Measurements from ENCODE around the gene CDC5L. TPM values are rescaled to one million over a fixed set of nuclear protein-coding genes. Genes with fewer than 3 reads are reported as not detected.

Gene CDC5L
- total and polyA plus RNA-seq, 2 of the 13 experiments (the other 11 are each of a cell fraction or from before 2014, with no cell fraction given), result 11.0 to 34.2 TPM

GRCh38 chr6:44475779-44476434, 88.4 kb downstream of the CDC5L start (continued):
- TF ChIP-seq, protein P1, sequence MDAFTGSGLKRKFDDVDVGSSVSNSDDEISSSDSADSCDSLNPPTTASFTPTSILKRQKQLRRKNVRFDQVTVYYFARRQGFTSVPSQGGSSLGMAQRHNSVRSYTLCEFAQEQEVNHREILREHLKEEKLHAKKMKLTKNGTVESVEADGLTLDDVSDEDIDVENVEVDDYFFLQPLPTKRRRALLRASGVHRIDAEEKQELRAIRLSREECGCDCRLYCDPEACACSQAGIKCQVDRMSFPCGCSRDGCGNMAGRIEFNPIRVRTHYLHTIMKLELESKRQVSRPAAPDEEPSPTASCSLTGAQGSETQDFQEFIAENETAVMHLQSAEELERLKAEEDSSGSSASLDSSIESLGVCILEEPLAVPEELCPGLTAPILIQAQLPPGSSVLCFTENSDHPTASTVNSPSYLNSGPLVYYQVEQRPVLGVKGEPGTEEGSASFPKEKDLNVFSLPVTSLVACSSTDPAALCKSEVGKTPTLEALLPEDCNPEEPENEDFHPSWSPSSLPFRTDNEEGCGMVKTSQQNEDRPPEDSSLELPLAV (CRISPR knock-in tag; conservative IDR thresholded peaks at IDR 0.05; ENCODE audit: low read depth), result no peak
- TF ChIP-seq ZBED4 (CRISPR knock-in tag; IDR thresholded peaks at IDR 0.05; ENCODE audit: borderline replicate concordance), result 0 out of 2 replicates have a peak, but pooled peaks have one; percentile 37
- TF ChIP-seq, protein P2, sequence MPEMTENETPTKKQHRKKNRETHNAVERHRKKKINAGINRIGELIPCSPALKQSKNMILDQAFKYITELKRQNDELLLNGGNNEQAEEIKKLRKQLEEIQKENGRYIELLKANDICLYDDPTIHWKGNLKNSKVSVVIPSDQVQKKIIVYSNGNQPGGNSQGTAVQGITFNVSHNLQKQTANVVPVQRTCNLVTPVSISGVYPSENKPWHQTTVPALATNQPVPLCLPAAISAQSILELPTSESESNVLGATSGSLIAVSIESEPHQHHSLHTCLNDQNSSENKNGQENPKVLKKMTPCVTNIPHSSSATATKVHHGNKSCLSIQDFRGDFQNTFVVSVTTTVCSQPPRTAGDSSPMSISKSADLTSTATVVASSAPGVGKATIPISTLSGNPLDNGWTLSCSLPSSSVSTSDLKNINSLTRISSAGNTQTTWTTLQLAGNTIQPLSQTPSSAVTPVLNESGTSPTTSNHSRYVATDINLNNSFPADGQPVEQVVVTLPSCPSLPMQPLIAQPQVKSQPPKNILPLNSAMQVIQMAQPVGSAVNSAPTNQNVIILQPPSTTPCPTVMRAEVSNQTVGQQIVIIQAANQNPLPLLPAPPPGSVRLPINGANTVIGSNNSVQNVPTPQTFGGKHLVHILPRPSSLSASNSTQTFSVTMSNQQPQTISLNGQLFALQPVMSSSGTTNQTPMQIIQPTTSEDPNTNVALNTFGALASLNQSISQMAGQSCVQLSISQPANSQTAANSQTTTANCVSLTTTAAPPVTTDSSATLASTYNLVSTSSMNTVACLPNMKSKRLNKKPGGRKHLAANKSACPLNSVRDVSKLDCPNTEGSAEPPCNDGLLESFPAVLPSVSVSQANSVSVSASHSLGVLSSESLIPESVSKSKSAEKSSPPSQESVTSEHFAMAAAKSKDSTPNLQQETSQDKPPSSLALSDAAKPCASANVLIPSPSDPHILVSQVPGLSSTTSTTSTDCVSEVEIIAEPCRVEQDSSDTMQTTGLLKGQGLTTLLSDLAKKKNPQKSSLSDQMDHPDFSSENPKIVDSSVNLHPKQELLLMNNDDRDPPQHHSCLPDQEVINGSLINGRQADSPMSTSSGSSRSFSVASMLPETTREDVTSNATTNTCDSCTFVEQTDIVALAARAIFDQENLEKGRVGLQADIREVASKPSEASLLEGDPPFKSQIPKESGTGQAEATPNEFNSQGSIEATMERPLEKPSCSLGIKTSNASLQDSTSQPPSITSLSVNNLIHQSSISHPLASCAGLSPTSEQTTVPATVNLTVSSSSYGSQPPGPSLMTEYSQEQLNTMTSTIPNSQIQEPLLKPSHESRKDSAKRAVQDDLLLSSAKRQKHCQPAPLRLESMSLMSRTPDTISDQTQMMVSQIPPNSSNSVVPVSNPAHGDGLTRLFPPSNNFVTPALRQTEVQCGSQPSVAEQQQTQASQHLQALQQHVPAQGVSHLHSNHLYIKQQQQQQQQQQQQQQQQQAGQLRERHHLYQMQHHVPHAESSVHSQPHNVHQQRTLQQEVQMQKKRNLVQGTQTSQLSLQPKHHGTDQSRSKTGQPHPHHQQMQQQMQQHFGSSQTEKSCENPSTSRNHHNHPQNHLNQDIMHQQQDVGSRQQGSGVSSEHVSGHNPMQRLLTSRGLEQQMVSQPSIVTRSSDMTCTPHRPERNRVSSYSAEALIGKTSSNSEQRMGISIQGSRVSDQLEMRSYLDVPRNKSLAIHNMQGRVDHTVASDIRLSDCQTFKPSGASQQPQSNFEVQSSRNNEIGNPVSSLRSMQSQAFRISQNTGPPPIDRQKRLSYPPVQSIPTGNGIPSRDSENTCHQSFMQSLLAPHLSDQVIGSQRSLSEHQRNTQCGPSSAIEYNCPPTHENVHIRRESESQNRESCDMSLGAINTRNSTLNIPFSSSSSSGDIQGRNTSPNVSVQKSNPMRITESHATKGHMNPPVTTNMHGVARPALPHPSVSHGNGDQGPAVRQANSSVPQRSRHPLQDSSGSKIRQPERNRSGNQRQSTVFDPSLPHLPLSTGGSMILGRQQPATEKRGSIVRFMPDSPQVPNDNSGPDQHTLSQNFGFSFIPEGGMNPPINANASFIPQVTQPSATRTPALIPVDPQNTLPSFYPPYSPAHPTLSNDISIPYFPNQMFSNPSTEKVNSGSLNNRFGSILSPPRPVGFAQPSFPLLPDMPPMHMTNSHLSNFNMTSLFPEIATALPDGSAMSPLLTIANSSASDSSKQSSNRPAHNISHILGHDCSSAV (CRISPR knock-in tag; IDR thresholded peaks at IDR 0.05; ENCODE audit: borderline replicate concordance), result no peak
- TF ChIP-seq ZNF224 (CRISPR knock-in tag; IDR thresholded peaks at IDR 0.05), result peak; percentile 74; the same call in 1 of the 2 replicates
- 0 out of 2 replicates have a peak, but pooled peaks have one; percentile 27 for TF ChIP-seq ZNF691 (CRISPR knock-in tag; IDR thresholded peaks at IDR 0.05; ENCODE audit: borderline replicate concordance, low read depth)
- TF ChIP-seq MIXL1 (CRISPR knock-in tag; IDR thresholded peaks at IDR 0.05), result no peak
- TF ChIP-seq ZNF326 (CRISPR knock-in tag; IDR thresholded peaks at IDR 0.05; ENCODE audit: borderline replicate concordance), result no peak
- 0 out of 2 replicates have a peak, but pooled peaks have one; percentile 49 for TF ChIP-seq ZNF138 (CRISPR knock-in tag; IDR thresholded peaks at IDR 0.05; ENCODE audit: low read depth)
- TF ChIP-seq AGO2 (optimal IDR thresholded peaks at IDR 0.05; ENCODE audit: low read depth, low read length), result no peak
- TF ChIP-seq ETV5 (CRISPR knock-in tag; IDR thresholded peaks at IDR 0.05; ENCODE audit: borderline replicate concordance), result peak; percentile 76; the same call in 1 of the 2 replicates
- TF ChIP-seq, protein P3, sequence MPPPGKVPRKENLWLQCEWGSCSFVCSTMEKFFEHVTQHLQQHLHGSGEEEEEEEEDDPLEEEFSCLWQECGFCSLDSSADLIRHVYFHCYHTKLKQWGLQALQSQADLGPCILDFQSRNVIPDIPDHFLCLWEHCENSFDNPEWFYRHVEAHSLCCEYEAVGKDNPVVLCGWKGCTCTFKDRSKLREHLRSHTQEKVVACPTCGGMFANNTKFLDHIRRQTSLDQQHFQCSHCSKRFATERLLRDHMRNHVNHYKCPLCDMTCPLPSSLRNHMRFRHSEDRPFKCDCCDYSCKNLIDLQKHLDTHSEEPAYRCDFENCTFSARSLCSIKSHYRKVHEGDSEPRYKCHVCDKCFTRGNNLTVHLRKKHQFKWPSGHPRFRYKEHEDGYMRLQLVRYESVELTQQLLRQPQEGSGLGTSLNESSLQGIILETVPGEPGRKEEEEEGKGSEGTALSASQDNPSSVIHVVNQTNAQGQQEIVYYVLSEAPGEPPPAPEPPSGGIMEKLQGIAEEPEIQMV (CRISPR knock-in tag; IDR thresholded peaks at IDR 0.05; ENCODE audit: low read depth), result no peak
